ENCODE measurements around the gene FSTL4.

Gene FSTL4

DNA sequence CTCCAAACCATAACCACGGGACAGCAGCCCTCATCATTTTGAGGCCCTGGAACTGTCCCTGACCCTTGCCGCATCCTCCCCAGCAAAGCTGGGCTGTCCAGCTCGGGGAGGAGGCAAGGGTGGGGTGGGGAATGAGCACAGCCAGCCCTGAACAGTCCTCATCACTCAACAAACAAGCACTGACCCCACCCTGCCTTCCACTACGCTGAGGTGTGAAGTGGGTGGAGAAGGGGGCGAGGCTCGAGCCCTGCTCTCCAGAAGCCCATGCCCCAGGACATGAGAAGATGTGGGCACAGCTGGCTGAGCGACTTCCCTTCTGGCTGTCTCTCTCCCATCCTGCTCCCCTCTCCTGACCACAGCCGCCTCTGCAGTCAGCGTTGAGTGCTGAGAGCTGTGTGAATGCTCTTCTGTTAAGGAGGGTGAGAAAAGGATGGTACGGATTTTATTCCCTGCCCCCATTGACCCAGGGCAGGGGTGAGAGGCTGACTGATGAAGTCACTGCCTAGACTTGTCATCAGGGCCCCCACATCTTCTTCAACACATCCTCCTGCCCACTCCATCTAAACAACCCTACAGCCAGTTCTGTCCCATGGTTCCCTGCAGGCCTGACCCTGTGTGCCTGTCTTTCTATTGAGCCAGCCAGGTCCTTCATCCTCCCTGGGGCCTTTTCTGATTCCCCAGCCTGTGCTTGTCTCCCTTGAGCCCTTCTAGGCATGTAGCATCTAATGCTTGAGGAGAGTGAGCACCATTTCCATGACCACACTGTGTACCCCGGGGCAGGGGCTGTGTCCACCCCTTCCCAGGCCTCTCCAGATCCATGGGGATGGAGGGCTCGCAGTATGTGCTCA, 276.0 kb downstream of the FSTL4 start:
- DNase-seq = no peak

DNA sequence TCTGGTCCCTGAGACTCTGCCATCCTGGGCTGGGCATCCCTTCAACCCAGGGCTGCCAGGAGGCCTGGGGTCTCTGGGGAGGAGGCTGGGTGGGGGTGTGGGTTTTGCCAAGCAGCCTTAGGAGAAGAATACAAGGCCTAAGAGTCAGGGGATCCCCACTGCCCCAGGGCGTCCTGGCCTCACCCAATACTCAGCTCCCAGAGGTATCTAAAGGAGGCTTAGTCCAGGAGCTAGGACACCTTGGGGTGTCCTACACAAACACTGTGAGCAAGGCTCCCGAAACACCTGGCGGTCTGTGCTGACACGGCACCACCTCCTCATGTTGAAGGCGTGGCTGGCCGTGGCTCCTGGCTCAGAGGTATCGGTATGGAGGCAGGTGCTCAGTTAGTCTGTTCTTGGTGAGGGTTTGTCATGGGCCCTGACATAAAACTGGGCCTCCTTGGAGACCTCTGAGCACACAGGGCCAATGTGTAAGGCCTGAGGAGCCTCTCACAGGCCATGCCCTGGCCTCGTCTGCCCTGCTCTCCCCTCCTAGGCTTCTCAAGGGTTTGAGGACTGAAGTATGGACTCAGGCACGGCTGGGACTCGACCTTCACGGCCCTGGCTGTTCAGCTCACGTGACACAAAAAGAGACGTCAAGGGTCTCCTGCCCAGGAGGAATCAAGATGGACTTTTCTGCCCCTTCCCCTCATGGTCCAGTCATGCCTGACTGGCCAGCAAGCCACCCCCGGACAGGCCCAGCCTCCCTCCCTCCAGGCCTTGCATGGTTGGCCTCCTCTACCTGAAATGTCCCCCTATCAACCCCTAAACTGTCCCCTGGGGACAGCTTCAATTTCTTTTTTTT, 277.3 kb downstream of the FSTL4 start:
- no peak for DNase-seq

DNA sequence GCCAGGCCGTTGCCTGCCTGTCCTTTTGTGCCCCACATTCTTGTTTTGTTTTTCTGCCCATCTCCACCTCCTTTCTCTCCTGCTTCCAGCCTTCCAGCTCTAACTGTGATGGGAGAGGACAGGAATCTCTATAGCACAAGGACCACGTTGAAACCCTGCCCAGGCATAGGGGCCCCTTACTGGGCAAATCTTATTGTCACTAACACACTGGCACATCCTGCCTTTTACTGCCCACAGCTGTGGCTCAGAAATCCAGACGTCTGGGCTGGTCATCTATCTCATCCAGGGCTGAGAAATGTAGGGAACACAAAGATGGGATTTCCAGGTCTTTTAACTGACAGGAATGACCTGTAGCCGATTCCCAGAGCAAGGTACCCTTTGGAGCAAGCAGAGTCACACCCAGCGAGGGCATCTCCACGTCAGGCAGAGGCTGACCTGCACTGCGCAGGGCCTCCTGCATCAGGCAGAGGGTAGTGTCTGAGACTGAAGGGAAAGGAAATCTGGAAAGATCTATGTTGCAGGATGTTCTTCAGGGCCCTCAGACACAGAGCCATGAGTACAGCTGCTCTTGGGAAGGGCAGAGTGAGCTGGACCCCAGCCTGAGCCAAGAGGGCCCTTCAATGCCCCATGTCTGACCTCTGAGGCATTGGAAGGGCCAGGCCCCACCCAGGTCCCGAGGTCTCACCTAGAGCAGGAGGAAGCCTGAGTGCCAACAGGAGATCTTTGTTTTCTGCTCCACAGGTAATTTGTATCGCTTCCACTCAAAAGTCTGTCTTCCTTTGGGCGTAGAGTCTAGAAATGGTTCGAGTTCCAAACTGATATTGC, 278.8 kb downstream of the FSTL4 start:
- DNase-seq = no peak

DNA sequence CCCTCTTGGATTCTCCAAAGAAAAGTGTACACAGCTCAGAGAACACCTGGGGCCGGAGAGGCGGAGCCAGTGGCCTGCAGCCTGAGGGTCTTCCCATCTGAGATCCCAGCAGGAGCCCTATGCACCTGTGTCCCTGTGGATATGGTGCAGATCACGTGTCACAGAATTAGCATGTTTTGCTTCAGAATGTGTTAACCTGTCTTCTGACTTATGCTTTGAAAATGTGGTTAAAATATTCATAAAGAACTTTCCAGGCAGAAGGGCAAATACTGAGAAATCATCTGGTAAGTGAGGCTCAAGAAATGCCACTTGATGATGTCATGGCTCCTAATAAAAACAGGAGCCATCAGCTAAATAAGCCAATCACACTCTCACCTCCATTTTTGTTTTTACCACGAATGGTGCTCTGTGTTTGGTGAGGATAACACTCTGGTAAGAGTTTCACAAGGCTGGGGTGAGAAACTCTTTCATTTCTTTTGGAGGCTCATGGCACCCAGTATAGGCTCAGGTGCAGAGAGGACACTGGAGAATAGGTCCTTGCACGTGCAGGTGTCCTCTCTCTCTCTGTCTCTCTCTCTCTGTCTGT, 279.8 kb downstream of the FSTL4 start:
- DNase-seq = no peak

DNA sequence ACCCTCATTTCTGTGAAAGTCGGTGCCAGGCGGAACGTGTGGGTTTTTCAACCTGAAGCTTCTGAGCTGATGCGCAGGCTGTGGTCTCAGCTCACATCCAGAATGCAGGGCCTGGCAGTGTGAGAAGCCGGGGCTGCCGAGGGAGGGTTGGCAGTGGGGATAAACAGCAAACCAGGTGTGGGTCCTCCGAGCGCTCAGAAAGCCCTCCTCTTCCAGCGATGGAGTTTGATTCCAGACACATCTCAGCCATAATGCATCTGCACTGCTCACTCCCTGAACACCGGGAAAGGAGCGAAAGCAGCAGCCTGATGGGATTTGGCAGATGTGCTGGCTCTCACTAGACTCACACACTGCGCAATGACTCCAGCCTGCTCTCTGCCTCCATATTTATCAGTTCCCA, 280.4 kb downstream of the FSTL4 start:
- no peak for DNase-seq

DNA sequence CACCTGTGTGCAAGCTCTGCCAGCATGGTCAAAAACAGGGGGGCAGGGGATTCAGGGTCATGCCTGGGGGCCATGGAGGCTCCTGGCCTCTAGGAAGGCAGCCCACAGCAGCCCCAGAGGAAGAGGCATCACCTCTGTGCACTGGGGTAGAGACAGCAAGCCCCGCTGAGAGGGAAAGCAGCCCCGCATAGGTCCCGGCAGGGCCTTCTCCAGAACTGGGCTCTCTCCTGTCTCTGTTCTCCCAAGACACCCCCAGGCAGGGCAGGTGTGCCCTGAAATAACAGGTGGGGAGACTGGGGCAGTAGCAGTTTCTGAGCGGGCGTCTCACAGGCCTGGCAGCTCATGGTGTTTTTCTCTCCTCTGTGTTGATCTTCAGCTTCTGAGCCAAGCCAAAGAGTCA, 281.4 kb downstream of the FSTL4 start:
- no peak for DNase-seq

DNA sequence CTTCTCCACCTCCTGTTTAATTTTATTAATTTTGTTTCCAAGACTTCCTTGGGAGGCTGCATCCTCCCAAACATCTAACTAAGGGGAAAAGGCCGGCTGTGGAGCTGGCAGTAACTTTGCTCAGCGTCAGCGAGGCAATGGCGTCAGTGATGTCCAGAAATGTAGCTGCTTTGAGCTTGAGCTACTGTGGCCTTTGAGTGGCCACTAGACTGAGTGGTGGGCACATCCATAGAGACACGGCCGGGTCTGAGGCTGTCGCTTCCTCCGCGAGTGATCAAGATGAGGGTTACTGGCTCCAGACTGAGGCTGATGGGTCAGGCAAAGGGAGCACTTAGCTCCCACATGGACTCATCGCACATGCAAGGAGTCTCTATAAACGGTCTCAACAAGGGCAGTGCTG, 283.5 kb downstream of the FSTL4 start:
- no peak for DNase-seq

DNA sequence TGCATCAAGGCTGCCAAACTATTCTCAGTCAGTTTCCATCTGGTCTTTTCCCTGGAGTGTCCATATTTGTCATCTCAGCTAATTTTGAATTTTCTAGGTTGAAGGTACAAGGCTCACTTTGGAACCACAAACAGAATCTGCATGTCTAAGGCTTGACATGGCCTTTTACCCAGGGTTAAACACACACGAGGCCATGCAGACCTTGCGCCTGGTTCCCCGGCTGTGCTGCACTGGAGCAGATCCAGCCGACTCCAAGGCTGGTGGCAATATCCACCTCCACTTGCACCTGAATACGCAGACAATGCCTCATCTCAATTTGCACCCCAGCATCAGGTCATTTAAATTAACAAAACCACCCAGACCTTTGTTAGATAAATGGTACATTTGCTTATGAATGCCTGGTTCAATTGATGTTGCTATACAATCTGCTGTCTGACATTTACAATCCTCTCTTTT, 284.4 kb downstream of the FSTL4 start:
- no peak for DNase-seq

DNA sequence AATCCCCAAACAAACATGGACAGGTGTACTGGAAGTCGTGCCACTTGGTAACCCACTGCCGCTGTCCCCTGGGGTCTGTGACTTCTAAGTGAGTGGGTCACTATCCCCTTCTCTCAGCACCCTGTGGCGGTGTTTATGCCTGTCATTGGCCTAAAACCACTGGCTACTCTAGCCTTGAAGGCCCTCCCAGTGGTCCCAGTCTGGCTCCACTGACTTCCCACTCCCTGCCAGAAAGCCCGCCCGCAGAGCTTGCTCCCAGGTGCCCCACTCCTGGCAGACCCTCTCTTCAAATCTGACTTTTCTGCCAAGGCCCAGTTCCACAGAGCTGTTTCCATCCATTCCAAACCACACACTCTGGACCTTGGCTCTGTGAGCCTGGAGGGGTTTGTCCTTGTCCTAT, 286.0 kb downstream of the FSTL4 start:
- no peak for DNase-seq

DNA sequence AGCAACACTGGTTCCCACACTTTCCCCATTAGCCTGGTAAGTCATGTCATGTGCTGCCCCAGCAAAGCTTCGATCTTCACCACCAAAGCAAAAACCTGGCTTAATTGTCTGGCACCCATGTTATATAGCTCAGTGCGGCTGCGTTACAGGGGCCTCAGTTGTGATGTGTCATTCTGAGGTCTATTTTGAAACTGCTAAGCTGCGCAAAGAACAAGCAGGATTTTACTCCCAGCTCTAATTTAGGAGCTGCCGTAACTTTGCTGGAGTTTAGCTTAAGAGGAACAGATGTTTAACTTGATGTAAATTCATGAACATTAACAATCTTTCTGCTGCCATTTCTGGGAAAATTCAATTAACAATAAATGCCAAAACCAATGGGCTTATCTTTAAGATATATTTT, 286.5 kb downstream of the FSTL4 start:
- DNase-seq = no peak

DNA sequence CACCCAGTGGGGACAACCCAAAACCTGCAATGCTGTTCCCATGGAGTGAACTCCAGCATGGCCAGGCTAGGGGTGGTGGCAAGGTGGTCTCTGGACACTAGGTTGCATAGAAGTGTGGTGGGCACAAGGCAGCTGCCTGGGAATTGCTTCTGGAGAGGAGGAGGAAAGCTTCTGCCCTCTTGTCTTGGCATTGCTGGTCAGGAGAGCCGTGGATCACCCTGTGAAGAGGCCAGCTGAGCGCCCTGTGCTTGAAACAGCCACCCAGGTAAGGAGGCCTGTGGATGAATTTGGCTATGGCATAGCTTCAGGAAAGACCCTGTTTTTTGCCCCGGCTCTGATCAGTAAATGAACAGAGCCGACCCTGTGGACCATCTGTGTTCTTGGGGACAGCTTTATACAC, 287.4 kb downstream of the FSTL4 start:
- DNase-seq = no peak

DNA sequence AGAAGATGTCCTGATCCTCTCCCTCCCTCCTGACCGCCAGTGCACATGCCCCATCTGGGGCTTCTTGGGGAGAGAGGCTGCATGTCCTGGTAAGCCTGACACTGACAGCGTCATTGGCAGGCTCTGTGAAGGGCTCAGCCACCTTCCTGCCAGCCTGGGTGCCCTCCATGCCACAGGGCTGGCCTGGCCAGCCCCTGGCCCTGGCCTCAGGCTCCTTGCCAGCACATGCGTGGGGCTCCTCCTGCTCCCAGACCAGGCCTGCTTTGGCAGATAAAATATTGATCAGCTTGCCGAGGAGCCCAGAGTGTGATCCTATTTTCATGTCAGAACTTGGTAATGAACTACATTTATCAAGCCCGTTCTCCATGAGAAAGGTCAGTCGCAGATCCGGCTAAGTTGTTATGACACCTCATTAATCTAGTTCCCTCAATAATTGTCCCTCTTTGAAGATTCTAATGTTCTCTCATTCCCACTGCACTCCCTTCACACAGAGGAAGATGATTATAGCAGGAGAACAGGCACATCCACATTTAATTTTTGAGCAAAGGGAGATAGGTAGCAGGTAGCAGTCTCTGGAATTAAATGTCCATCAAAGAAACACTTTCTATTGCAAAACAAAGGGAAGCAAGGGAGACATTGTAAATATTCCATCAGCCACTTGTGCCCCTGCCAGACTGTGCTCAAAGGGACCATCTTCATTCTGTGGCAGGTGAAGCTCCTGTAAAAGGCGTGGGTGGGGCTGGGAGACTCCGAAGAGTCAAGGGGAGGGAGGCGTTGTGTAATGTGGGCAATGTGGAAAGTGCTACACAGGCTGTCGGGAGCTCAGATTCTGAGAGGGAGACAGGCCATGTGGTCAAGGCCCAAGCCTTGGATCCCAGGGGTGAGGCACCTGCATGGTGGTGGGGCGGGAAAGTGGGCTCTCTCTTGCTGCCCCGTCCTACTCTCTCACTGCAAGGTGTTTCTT, 288.6 kb downstream of the FSTL4 start:
- no peak for DNase-seq

DNA sequence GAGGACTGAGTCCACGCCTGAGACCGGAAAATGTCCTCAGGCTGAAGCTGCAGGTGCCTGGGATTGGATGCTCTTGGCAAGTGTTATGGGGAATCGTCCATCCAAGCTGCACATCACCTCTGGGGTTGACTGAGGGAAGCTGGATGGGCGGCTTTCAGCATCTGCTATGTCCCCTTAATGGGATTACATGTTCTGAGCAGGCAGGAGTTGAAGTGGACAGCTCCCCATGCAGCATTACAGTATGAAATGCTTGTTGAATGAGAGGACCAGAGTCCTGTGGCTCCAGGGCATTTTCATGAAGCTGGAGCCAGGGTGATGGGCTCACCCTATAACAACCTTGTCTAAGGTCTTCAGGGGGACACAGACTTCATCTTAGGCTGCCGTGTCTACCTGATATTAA, 289.6 kb downstream of the FSTL4 start:
- no peak for DNase-seq

DNA sequence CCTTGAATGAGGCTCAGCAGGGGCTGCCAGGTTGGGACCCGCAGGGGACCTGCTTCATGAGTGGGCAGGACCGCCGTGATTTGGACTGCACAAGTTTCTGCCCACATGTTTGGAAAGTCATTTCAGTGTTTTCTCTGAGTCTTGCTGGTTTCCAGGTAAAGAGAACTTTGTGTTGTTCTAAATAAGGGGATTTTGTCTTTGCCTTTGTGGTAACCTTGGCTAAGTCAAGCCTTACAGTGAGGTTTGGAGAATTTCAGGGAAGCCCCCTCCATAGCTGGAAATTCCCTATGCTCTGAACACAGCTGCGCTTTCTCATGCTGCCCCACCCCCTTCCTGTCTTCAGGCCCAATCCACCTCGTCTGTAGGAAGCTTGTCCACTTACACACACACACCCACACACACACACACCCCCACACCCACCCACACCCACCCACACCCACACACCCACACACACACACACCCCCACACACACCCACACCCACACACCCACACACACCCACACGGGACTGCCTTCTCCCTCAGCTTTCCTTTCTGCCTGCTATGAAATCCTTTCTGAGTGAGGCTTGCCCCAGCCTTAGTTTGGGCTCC, 290.4 kb downstream of the FSTL4 start:
- DNase-seq = no peak

DNA sequence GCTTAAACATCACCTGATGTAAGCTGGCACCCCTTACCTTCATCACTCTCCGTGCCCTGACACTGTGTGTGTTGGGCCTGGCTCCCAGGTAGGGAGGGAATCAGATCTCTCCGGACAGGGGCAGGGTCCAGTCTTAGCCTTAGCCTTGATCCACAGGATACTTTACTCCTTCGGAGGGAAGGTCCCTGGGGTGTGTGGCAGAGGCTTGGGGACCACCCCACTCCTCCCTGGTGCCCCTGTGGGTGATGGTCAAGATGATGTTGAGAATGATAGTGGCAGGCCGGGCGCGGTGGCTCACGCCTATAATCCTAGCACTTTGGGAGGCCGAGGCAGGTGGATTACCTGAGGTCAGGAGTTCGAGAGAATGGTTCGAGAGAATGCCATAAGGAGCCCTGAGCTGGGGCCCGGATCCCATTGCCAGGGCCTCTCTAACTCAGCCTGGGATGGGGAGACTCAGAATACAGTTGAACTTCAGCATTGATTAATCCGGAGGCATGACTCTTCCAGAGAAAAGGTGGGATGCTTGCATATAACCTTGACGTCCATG, 291.0 kb downstream of the FSTL4 start:
- no peak for DNase-seq

DNA sequence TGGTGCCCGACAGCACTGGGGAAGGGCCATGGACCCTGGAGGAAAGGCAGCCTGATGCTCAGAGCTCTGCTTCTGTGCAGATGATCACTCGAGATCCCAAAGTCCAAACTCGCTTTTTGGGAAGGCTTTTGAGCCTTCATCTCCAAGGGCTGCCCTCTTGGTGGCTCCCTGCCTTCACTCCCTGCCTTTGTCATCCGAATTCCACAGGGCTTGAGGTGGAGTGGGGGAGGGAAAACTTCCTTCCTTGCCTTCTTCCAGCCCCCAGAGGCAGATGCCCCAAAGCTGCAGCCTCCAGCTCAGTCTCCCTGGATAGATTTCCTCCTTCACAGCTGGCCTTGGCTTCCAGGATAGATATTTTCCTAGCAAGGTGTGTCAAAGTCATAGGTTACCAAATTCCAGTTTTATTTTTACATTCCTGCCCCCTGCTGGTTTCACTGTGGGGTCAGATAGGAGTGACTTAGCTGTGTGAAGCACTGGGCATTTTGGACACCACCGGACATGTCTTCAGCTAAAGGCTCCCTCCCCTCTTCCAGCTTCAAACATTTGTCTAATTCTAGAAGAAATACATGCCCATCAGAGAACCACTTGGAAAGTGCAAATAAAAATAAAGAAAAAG, 292.3 kb downstream of the FSTL4 start:
- no peak for DNase-seq

DNA sequence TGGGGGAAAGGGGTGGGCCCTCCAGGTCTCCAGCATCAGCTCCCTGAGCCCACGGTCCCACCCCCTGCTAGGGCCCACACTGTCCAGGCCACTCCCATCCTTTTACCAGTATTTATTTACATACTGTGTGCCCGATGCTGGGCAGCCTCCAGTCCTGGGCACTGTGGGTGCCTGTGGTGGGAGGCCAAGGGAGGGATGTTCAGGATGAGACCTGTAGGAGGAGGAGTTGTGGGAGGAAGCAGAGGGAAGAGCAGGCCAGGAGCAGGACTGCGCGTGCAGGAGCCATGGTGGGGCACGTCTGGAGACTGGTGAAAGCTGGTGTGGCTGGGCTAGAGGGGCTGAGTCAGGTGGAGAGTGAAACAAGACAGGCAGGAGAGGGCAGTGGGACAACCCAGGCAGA, 293.1 kb downstream of the FSTL4 start:
- DNase-seq = no peak

DNA sequence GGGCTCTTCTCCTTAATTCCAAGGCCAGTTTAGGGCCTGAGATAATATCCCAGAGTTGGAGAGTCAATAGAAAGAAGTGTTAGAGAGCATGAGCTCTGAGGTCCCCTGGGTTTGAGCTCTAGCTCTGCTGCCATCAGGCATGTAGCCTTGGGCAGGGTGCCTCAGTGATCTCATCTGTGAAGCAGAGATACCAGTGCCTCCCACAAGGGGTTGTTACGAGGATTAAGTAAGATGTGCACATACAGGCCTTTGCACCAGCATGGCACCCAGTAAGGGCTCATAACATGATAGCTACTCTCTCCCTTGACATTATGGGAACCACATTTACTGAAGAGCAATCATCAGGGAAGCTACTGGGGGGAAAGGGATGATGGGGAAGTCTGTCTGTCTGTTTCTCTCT, 294.8 kb downstream of the FSTL4 start:
- DNase-seq = no peak

DNA sequence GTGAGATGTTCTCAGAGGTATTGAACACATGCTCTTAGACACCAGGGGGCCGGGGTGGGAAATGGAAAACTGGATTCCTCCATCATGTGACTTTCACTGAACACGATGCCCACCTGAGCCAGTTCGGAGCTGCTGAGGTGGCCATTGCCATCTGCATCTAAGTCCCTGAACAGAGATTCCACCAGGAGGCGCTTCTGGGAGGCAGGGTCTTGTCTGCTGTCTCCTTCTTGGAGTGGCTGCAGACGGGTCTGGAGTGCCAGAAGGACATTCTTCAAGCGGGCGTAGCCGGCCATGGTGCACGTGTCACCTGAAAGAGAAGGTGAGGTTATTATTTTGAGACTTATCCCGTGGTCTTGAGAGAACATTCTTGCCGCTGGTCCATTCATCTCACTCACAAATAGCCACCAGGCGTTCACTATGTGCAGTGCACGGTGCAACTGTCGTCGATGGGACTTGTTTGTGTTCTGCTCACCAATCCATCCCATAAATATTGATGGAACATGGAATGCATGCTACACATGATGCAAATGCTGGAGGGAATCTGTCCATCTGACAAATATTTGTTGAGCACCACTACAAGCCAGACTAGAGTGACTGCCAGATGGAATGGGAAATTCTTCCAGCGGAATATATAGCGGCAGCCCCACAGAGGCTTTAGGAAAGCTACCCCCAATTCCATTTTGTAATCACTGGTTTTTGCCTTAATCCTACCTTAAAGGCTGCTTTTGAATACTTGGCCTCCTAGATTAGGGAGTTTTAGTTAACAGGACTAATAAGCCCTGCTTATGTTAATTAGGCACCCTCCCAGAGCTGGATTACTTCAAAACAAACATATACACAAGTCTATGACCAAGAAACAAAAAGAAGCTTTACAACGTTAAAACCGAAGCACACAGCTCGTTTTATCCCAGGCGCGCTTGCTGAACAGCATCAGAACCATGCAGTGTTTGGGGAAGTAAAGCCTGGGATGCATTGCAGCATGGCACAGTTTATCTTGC, 295.7 kb downstream of the FSTL4 start:
- no peak for DNase-seq

Measured in NCI-H2081 (cell line).